Heart left ventricle (tissue), 13 donors: Measurements from ENCODE around the gene TOR4A.

ENCODE experiments used
- POLR2A ChIP-seq, 2 donors: fragments of 450-650 bp; IDR thresholded peaks; one replicate each; pipeline ENCODE4 v1.6.1; 2017; ENCODE audit warnings: antibody characterized with exemption in 2 of 2, mild to moderate bottlenecking in 2 of 2, moderate library complexity in 2 of 2
- TF ChIP-seq, protein P1 (sequence below), 12 donors: fragments of 200-600 bp; sonication (generic) in 4 of 12; IDR thresholded peaks; one replicate each; pipeline versions ENCODE4 v1.5.0 to v1.8.0; 2018 to 2022; ENCODE audit warnings: antibody characterized with exemption in 12 of 12, mild to moderate bottlenecking in 5 of 12
- donor health status: ischemic (EF 13 %, LVEDD 7.1; RV severe dilation, severe dysfunction).
- donor health status: DM: no; HTN: yes; CAD: no.
- donor health status: DM: no; HTN: no; CAD: no.
- donor health status: ischemic (EF 25% LVEDD 6.9; RV normal size, moderate dysfunction).
- donor health status: ischemic (EF 25% LVEDD 5.7; RV mildly dilated, moderate dysfunction).
- donor health status: ischemic (EF 35%, LVEDD 5.7; RV mildly dilated, moderate dysfunction).
- donor health status: nonischemic (EF 11% LVEDD 7.7; RV severe dilation, severe dysfunction).
- donor health status: DM: yes; HTN: yes; CAD: no.
- donor health status: PGD.
- donor health status: ischemic (EF 29% LVEDD 5.4; RV normal size, mild dysfunction).
- donor health status: nonischemic (EF 23%, LVEDD 6.1; RV moderate dilation, normal function).

DNA sequence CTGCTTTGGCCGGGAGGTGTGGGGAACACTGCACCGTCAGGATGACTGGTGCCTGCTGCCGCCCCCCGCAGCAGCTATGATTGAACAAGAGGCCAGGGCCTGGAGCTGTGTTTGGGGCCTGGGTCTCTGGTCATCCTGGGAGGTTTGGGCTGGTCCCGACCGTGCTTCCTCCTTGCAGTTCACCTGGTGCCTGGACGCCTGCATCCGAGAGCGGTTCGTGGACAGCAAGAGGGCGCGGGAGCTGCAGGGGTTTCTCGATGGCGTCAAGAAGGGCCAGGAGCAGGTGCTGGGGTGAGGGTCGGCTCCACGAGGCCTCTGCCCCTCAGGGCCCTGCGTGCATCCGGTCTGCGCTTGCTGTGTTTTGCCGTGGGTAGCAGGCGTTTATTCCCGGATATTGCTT lies 13.5 kb upstream of the TOR4A start:
- TF ChIP-seq, protein P1, sequence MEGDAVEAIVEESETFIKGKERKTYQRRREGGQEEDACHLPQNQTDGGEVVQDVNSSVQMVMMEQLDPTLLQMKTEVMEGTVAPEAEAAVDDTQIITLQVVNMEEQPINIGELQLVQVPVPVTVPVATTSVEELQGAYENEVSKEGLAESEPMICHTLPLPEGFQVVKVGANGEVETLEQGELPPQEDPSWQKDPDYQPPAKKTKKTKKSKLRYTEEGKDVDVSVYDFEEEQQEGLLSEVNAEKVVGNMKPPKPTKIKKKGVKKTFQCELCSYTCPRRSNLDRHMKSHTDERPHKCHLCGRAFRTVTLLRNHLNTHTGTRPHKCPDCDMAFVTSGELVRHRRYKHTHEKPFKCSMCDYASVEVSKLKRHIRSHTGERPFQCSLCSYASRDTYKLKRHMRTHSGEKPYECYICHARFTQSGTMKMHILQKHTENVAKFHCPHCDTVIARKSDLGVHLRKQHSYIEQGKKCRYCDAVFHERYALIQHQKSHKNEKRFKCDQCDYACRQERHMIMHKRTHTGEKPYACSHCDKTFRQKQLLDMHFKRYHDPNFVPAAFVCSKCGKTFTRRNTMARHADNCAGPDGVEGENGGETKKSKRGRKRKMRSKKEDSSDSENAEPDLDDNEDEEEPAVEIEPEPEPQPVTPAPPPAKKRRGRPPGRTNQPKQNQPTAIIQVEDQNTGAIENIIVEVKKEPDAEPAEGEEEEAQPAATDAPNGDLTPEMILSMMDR (IDR thresholded peaks at IDR 0.05) = no peak
- TF ChIP-seq POLR2A (IDR thresholded peaks at IDR 0.05) = no peak
